Measurements from ENCODE around the gene ICAM2.
"Not testable (repeated sequence)": the region's sequence is repeated elsewhere in the genome, so short reads cannot be mapped to it uniquely, and the experiment has no call there.

Gene ICAM2

DNA sequence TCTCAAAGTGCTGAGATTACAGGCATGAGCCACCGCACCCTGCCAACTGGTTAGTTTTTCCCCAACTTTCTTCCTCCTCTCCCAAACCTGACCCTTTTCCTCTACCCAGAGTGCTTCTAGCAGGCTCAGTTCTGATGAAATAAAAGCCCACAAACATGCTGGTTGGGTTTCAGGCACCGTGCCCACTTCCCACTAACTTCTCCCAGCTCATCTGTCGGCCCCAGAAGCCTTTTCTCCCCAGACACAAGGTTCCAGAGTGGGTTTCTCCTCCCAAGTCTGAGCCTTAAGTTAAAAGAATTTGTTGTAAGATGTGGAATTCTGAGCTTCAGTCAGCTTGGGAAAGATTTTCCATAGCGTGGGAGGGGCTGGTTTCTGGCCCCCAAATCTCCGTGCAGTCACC, 36.2 kb downstream of the ICAM2 start:
- no peak for ATAC-seq
- TF ChIP-seq, protein P1, sequence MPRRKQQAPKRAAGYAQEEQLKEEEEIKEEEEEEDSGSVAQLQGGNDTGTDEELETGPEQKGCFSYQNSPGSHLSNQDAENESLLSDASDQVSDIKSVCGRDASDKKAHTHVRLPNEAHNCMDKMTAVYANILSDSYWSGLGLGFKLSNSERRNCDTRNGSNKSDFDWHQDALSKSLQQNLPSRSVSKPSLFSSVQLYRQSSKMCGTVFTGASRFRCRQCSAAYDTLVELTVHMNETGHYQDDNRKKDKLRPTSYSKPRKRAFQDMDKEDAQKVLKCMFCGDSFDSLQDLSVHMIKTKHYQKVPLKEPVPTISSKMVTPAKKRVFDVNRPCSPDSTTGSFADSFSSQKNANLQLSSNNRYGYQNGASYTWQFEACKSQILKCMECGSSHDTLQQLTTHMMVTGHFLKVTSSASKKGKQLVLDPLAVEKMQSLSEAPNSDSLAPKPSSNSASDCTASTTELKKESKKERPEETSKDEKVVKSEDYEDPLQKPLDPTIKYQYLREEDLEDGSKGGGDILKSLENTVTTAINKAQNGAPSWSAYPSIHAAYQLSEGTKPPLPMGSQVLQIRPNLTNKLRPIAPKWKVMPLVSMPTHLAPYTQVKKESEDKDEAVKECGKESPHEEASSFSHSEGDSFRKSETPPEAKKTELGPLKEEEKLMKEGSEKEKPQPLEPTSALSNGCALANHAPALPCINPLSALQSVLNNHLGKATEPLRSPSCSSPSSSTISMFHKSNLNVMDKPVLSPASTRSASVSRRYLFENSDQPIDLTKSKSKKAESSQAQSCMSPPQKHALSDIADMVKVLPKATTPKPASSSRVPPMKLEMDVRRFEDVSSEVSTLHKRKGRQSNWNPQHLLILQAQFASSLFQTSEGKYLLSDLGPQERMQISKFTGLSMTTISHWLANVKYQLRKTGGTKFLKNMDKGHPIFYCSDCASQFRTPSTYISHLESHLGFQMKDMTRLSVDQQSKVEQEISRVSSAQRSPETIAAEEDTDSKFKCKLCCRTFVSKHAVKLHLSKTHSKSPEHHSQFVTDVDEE (CRISPR knock-in tag; IDR thresholded peaks at IDR 0.05): no peak
- TF ChIP-seq OSR1 (CRISPR knock-in tag; IDR thresholded peaks at IDR 0.05) (no peak), TOX (CRISPR knock-in tag; IDR thresholded peaks at IDR 0.05; ENCODE audit: borderline replicate concordance) (no peak), ZC3H10 (CRISPR knock-in tag; IDR thresholded peaks at IDR 0.05) (no peak), ZFP3 (CRISPR knock-in tag; IDR thresholded peaks at IDR 0.05) (no peak), RARB (CRISPR knock-in tag; IDR thresholded peaks at IDR 0.05) (no peak), ISL1 (CRISPR knock-in tag; IDR thresholded peaks at IDR 0.05) (no peak), GLIS3 (CRISPR knock-in tag; IDR thresholded peaks at IDR 0.05) (no peak), ZFP30 (CRISPR knock-in tag; IDR thresholded peaks at IDR 0.05) (no peak), ARNTL (CRISPR knock-in tag; IDR thresholded peaks at IDR 0.05; ENCODE audit: borderline replicate concordance, low read depth) (no peak)
- TF ChIP-seq, protein P2, sequence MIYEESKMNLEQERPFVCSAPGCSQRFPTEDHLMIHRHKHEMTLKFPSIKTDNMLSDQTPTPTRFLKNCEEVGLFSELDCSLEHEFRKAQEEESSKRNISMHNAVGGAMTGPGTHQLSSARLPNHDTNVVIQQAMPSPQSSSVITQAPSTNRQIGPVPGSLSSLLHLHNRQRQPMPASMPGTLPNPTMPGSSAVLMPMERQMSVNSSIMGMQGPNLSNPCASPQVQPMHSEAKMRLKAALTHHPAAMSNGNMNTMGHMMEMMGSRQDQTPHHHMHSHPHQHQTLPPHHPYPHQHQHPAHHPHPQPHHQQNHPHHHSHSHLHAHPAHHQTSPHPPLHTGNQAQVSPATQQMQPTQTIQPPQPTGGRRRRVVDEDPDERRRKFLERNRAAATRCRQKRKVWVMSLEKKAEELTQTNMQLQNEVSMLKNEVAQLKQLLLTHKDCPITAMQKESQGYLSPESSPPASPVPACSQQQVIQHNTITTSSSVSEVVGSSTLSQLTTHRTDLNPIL (CRISPR knock-in tag; IDR thresholded peaks at IDR 0.05; ENCODE audit: low read depth): no peak
- TF ChIP-seq, protein P3, sequence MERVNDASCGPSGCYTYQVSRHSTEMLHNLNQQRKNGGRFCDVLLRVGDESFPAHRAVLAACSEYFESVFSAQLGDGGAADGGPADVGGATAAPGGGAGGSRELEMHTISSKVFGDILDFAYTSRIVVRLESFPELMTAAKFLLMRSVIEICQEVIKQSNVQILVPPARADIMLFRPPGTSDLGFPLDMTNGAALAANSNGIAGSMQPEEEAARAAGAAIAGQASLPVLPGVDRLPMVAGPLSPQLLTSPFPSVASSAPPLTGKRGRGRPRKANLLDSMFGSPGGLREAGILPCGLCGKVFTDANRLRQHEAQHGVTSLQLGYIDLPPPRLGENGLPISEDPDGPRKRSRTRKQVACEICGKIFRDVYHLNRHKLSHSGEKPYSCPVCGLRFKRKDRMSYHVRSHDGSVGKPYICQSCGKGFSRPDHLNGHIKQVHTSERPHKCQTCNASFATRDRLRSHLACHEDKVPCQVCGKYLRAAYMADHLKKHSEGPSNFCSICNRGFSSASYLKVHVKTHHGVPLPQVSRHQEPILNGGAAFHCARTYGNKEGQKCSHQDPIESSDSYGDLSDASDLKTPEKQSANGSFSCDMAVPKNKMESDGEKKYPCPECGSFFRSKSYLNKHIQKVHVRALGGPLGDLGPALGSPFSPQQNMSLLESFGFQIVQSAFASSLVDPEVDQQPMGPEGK (CRISPR knock-in tag; IDR thresholded peaks at IDR 0.05; ENCODE audit: borderline replicate concordance): no peak
- TF ChIP-seq, protein P4, sequence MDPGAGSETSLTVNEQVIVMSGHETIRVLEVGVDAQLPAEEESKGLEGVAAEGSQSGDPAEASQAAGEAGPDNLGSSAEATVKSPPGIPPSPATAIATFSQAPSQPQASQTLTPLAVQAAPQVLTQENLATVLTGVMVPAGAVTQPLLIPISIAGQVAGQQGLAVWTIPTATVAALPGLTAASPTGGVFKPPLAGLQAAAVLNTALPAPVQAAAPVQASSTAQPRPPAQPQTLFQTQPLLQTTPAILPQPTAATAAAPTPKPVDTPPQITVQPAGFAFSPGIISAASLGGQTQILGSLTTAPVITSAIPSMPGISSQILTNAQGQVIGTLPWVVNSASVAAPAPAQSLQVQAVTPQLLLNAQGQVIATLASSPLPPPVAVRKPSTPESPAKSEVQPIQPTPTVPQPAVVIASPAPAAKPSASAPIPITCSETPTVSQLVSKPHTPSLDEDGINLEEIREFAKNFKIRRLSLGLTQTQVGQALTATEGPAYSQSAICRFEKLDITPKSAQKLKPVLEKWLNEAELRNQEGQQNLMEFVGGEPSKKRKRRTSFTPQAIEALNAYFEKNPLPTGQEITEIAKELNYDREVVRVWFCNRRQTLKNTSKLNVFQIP (CRISPR knock-in tag; IDR thresholded peaks at IDR 0.05; ENCODE audit: borderline replicate concordance, low read depth): no peak
- TF ChIP-seq, protein P5, sequence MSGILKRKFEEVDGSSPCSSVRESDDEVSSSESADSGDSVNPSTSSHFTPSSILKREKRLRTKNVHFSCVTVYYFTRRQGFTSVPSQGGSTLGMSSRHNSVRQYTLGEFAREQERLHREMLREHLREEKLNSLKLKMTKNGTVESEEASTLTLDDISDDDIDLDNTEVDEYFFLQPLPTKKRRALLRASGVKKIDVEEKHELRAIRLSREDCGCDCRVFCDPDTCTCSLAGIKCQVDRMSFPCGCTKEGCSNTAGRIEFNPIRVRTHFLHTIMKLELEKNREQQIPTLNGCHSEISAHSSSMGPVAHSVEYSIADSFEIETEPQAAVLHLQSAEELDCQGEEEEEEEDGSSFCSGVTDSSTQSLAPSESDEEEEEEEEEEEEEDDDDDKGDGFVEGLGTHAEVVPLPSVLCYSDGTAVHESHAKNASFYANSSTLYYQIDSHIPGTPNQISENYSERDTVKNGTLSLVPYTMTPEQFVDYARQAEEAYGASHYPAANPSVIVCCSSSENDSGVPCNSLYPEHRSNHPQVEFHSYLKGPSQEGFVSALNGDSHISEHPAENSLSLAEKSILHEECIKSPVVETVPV (CRISPR knock-in tag; IDR thresholded peaks at IDR 0.05): no peak

DNA sequence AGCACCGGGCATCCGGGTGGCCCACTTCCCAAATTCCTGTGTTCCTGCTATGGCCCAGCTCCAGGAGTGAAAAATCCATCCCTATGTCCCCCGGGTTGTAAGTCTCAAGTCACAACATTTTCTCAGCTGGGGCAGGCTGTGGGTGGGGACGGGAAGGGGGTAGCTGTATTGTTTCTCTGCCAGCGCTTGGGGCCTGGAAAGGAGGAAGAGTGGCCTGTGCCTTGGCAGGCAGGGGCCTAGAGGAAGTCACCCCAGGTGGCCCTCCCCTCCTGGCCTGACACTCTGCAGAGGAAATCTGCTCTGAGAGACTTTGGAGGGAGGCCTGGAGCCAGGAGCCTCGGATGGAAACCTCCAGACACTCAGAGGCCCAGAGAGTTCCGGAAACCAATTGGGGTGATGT, 37.1 kb downstream of the ICAM2 start:
- no peak for ATAC-seq
- TF ChIP-seq ESRRG (CRISPR knock-in tag; IDR thresholded peaks at IDR 0.05): no peak
- TF ChIP-seq BACH2 (CRISPR knock-in tag; IDR thresholded peaks at IDR 0.05; ENCODE audit: borderline replicate concordance): no peak
- no peak for TF ChIP-seq ZNF70 (CRISPR knock-in tag; IDR thresholded peaks at IDR 0.05)
- TF ChIP-seq CSDC2 (CRISPR knock-in tag; IDR thresholded peaks at IDR 0.05): no peak
- TF ChIP-seq PPARA (CRISPR knock-in tag; IDR thresholded peaks at IDR 0.05; ENCODE audit: borderline replicate concordance): no peak
- TF ChIP-seq, protein P4 (CRISPR knock-in tag; IDR thresholded peaks at IDR 0.05; ENCODE audit: borderline replicate concordance, low read depth): no peak
- TF ChIP-seq ZNF8 (CRISPR knock-in tag; IDR thresholded peaks at IDR 0.05): no peak
- no peak for TF ChIP-seq ZC3H10 (CRISPR knock-in tag; IDR thresholded peaks at IDR 0.05)
- TF ChIP-seq, protein P2 (CRISPR knock-in tag; IDR thresholded peaks at IDR 0.05; ENCODE audit: low read depth): no peak
- TF ChIP-seq RARB (CRISPR knock-in tag; IDR thresholded peaks at IDR 0.05): no peak
- TF ChIP-seq TCF4 (CRISPR knock-in tag; IDR thresholded peaks at IDR 0.05; ENCODE audit: borderline replicate concordance): no peak
- no peak for TF ChIP-seq ZNF565 (CRISPR knock-in tag; conservative IDR thresholded peaks at IDR 0.05; ENCODE audit: low read depth)

DNA sequence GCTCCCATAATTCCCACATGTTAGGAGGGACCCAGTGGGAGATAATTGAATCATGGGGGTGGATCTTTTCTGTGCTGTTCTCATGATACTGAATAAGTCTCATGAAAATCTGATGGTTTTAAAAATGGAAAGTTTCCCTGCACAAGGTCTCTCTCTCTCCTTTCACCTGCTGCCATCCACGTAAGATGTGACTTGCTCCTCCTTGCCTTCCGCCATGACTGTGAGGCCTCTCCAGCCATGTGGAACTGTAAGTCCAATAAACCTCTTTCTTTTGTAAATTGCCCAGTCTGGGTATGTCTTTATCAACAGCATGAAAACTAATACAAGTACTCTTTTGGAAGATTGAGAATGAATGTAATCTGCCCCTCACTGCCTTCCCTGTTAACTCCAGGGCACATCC, 37.8 kb downstream of the ICAM2 start:
- not testable (repeated sequence) for ATAC-seq

Data from SK-N-SH treated with all-trans-retinoic acid at 6 μM for 48 hours (cell line).